IMR-90 (cell line): ENCODE results near the gene RCHY1. TPM values are rescaled to one million over a fixed set of nuclear protein-coding genes. Genes with fewer than 3 reads are reported as not detected.
A peak's percentile ranks its signal among the peaks of the same experiment; 100 is the strongest.

Source experiments
- ATAC-seq: fragments of 200-7000 bp; cut with Tn5 transposase; 2 replicates; pipeline ENCODE4 v1.9.1; 2020; ENCODE audit warnings: low read depth, mild to moderate bottlenecking, moderate library complexity
- BruUV-seq: library from RNA; stranded (reverse); fragments of 400-500 nt; replicated peaks from 2 replicates; lab custom pipeline; 2021; lab: Mats Ljungman, UMichigan
- CTCF ChIA-PET: fragments of 300-600 bp; formaldehyde crosslinking; extraction: SDS; loops from one replicate; lab custom pipeline; 2021; ENCODE audit warnings: antibody characterized with exemption; lab: Yijun Ruan, JAX
- POLR2A ChIA-PET: fragments of 300-600 bp; sonication (Branson Sonifier 250); formaldehyde crosslinking; loops from one replicate; lab custom pipeline; 2022; ENCODE audit warnings: antibody characterized with exemption; ENCODE audit not compliant: unreplicated experiment; lab: Charles Lee
- DNase-seq: peaks from one replicate; pipeline ENCODE4 v3.0.0; 2013
- H2AFZ ChIP-seq: replicated peaks from 2 replicates; pipeline ENCODE3; 2013; ENCODE audit warnings: low read length, mild to moderate bottlenecking; ENCODE audit not compliant: poor library complexity
- H2AK5ac ChIP-seq: 2 replicates; pipeline ENCODE4 v1.6.1; 2013; ENCODE audit warnings: low read depth, low read length, inconsistent platforms
- H2AK9ac ChIP-seq: replicated peaks from 2 replicates; pipeline ENCODE3; 2013; ENCODE audit warnings: mild to moderate bottlenecking, low read depth, low read length, moderate library complexity; ENCODE audit not compliant: poor library complexity
- H2BK120ac ChIP-seq: 2 replicates; pipeline ENCODE4 v1.6.1; 2013; ENCODE audit warnings: low read depth, low read length, inconsistent platforms
- H2BK15ac ChIP-seq: 3 replicates; pipeline ENCODE4 v1.6.1; 2013; ENCODE audit warnings: low read depth, low read length, inconsistent platforms
- H2BK20ac ChIP-seq: 2 replicates; pipeline ENCODE4 v1.6.1; 2013; ENCODE audit warnings: low read depth, mild to moderate bottlenecking, inconsistent platforms, low read length, moderate library complexity
- H2BK5ac ChIP-seq: 2 replicates; pipeline ENCODE4 v1.6.1; 2013; ENCODE audit warnings: mild to moderate bottlenecking, low read depth, low read length, inconsistent platforms; ENCODE audit not compliant: poor library complexity, severe bottlenecking
- H3K14ac ChIP-seq: replicated peaks from 2 replicates; pipeline ENCODE4 v1.6.1; 2013; ENCODE audit warnings: low read depth, low read length, inconsistent platforms
- H3K18ac ChIP-seq: 2 replicates; pipeline ENCODE4 v1.6.1; 2013; ENCODE audit warnings: low read depth, low read length, control low read depth
- H3K23ac ChIP-seq: 2 replicates; pipeline ENCODE4 v1.6.1; 2013; ENCODE audit warnings: low read depth, low read length, inconsistent platforms
- H3K27ac ChIP-seq: 2 replicates; pipeline ENCODE4 v1.5.1; 2013; ENCODE audit warnings: mild to moderate bottlenecking, control low read depth, low read length; ENCODE audit not compliant: insufficient read depth
- H3K27me3 ChIP-seq: 2 replicates; pipeline ENCODE4 v1.6.1; 2013; ENCODE audit warnings: low read length; ENCODE audit not compliant: control insufficient read depth, insufficient read depth
- H3K36me3 ChIP-seq: 2 replicates; pipeline ENCODE4 v1.6.1; 2013; ENCODE audit warnings: low read length, mixed read lengths; ENCODE audit not compliant: control insufficient read depth, insufficient read depth
- H3K4ac ChIP-seq: 2 replicates; pipeline ENCODE4 v1.6.1; 2013; ENCODE audit warnings: low read depth, low read length, inconsistent platforms
- H3K4me1 ChIP-seq: 2 replicates; pipeline ENCODE4 v1.6.1; 2013; ENCODE audit warnings: low read length, mixed read lengths; ENCODE audit not compliant: control insufficient read depth, insufficient read depth
- H3K4me2 ChIP-seq: 2 replicates; pipeline ENCODE4 v1.6.1; 2013; ENCODE audit warnings: low read depth, mild to moderate bottlenecking, control low read depth, low read length, moderate library complexity
- H3K4me3 ChIP-seq: 2 replicates; pipeline ENCODE4 v1.5.1; 2013; ENCODE audit warnings: low read depth, mild to moderate bottlenecking, control low read depth, low read length, moderate library complexity; ENCODE audit not compliant: insufficient read depth
- H3K56ac ChIP-seq: 2 replicates; pipeline ENCODE4 v1.6.1; 2013; ENCODE audit warnings: low read length, inconsistent platforms; ENCODE audit not compliant: insufficient read depth; ENCODE audit errors: extremely low read depth
- H3K79me1 ChIP-seq, 2 experiments: 2 replicates each; pipeline ENCODE4 v1.6.1; 2013; ENCODE audit warnings: low read length in 2 of 2, inconsistent platforms in 1 of 2, low read depth in 1 of 2
- H3K9ac ChIP-seq: 2 replicates; pipeline ENCODE4 v1.6.1; 2013; ENCODE audit warnings: low read depth, low read length, control low read depth
- H3K9me1 ChIP-seq: 2 replicates; pipeline ENCODE4 v1.6.1; 2013; ENCODE audit warnings: low read length, inconsistent platforms; ENCODE audit not compliant: insufficient read depth
- H3K9me3 ChIP-seq: 2 replicates; pipeline ENCODE4 v1.6.1; 2013; ENCODE audit warnings: low read length; ENCODE audit not compliant: control insufficient read depth, insufficient read depth
- H4K20me1 ChIP-seq: 2 replicates; pipeline ENCODE4 v1.6.1; 2013; ENCODE audit warnings: low read length, inconsistent platforms; ENCODE audit not compliant: insufficient read depth
- H4K5ac ChIP-seq: 2 replicates; pipeline ENCODE4 v1.6.1; 2013; ENCODE audit warnings: mild to moderate bottlenecking, low read depth, low read length, control low read depth
- H4K8ac ChIP-seq, 2 experiments: 2 replicates each; pipeline ENCODE4 v1.6.1; 2013; ENCODE audit warnings: low read depth in 2 of 2, low read length in 2 of 2, control low read depth in 1 of 2, inconsistent platforms in 1 of 2
- H4K91ac ChIP-seq: 2 replicates; pipeline ENCODE4 v1.6.1; 2013; ENCODE audit warnings: low read depth, low read length, inconsistent platforms; ENCODE audit not compliant: insufficient read depth
- CEBPB ChIP-seq: IDR thresholded peaks from 2 replicates; pipeline ENCODE4 v1.6.1; 2012; ENCODE audit warnings: low read depth, low read length, improper control_type of control experiment
- CTCF ChIP-seq: conservative IDR thresholded peaks from 2 replicates; pipeline ENCODE4 v1.5.1; 2012; ENCODE audit warnings: mild to moderate bottlenecking, low read depth, low read length, improper control_type of control experiment
- FOS ChIP-seq: fragments of 150-350 bp; IDR thresholded peaks from 2 replicates; pipeline ENCODE4 v1.6.1; 2016; ENCODE audit warnings: low read depth, low read length
- MAFK ChIP-seq: IDR thresholded peaks from 2 replicates; pipeline ENCODE4 v1.6.1; 2012; ENCODE audit warnings: low read depth, low read length, improper control_type of control experiment
- MAZ ChIP-seq: IDR thresholded peaks from 2 replicates; pipeline ENCODE4 v1.6.1; 2012; ENCODE audit warnings: low read depth, mild to moderate bottlenecking, low read length, improper control_type of control experiment, moderate library complexity, borderline replicate concordance
- RCOR1 ChIP-seq: IDR thresholded peaks from 2 replicates; pipeline ENCODE4 v1.6.1; 2012; ENCODE audit warnings: mild to moderate bottlenecking, low read length, improper control_type of control experiment; ENCODE audit not compliant: insufficient replicate concordance
- WGBS, 2 experiments: methylation state at CpG; one replicate each; pipeline versions ENCODE4 v1.1.5 to v1.1.7; 2013; ENCODE audit warnings: missing lambda C conversion rate in 2 of 2; ENCODE audit not compliant: insufficient read length in 1 of 2; ENCODE audit errors: extremely low coverage in 2 of 2; 5-methylcytosine and 5-hydroxymethylcytosine counted together
- dilution Hi-C: fragments of 300-500 bp; cut with HindIII; formaldehyde crosslinking; loops from one replicate; pipeline ENCODE4 v1.14.3; 2018; ENCODE audit warnings: low sequenced_read_pairs; ENCODE audit not compliant: unreplicated experiment
- in situ Hi-C: fragments of 300-500 bp; cut with MboI; formaldehyde crosslinking; loops from 3 replicates; pipeline ENCODE4 v1.14.3; 2019; ENCODE audit warnings: low sequenced_read_pairs, inconsistent platforms, mixed read lengths
- intact Hi-C: fragments of 100-400 bp; cut with micrococcal nuclease; formaldehyde crosslinking; loops from 2 replicates; pipeline ENCODE4 v1.10.0; 2022
- polyA plus RNA-seq, 3 experiments: library from polyadenylated mRNA; depleted of rRNA; stranded (reverse); fragments of >200 nt; gene quantifications; 2 replicates each; pipeline ENCODE4 v1.2.3, GENCODE V29; 2012; ENCODE audit warnings: low replicate concordance in 1 of 3
- total RNA-seq: library from RNA; depleted of rRNA; stranded (reverse); fragments of >200 nt; gene quantifications from 2 replicates; pipeline ENCODE4 v1.2.3, GENCODE V29; 2012
- TF ChIP-seq, protein P1 (sequence below): fragments of 150-350 bp; IDR thresholded peaks from 2 replicates; pipeline ENCODE4 v1.6.1; 2016; ENCODE audit warnings: low read depth, mild to moderate bottlenecking, low read length, moderate library complexity, borderline replicate concordance

RCHY1 gene
- total and polyA plus RNA-seq, 2 of the 4 experiments (the other 2 are of a cell fraction), result 20.1 to 22.4 TPM

GRCh38 chr4:75496406-75496805 lies 17.8 kb downstream of the RCHY1 start:
- in situ Hi-C loops (loop anchor here (25.0 kb wide), 1 partner anchor 1159 kb away; no protein-coding TSS in a partner anchor), dilution Hi-C loops (no loop called here), intact Hi-C loops (loop anchor here (10.0 kb wide), 1 partner anchor 152 kb away; no protein-coding TSS in a partner anchor)
- Histone ChIP-seq H2BK20ac (peak overlapping the region; percentile 12; the same call in 1 of the 2 replicates), H3K23ac (no peak overlapping the region), H2AK5ac (no peak overlapping the region), H2AFZ (no peak overlapping the region), H3K27me3 (no peaks in the 10 kb centered on the region), H3K4me1 (peaks cover 2% of the 10 kb centered on the region; the same call in 1 of the 2 replicates), H4K8ac (no peak overlapping the region), H3K27ac (no peak overlapping the region), H3K36me3 (peaks cover 7% of the 10 kb centered on the region), H3K4ac (no peak overlapping the region; the same call in 1 of the 2 replicates), H2BK120ac (no peak overlapping the region; the same call in 1 of the 2 replicates), H3K4me2 (no peak overlapping the region), H3K9me1 (no peaks in the 10 kb centered on the region), H3K79me1 (peaks cover 11 to 15% of the 10 kb centered on the region in 2 experiments; a peak in 3 of 4 replicates), H3K56ac (no peak overlapping the region), H3K9me3 (peaks cover 4% of the 10 kb centered on the region; the same call in 1 of the 2 replicates), H4K20me1 (no peaks in the 10 kb centered on the region), H2AK9ac (no peak overlapping the region), H4K91ac (no peak overlapping the region), H3K4me3 (no peak overlapping the region), H3K9ac (no peak overlapping the region), H3K18ac (no peak overlapping the region), H2BK15ac (no peak overlapping the region), H3K14ac (no peak overlapping the region), H4K5ac (no peak overlapping the region), H2BK5ac (peak overlapping the region; percentile 6)
- ATAC-seq, result no peak
- no TSS peak for BruUV-seq
- CTCF ChIA-PET, result no interaction called here
- TF ChIP-seq, protein P1, sequence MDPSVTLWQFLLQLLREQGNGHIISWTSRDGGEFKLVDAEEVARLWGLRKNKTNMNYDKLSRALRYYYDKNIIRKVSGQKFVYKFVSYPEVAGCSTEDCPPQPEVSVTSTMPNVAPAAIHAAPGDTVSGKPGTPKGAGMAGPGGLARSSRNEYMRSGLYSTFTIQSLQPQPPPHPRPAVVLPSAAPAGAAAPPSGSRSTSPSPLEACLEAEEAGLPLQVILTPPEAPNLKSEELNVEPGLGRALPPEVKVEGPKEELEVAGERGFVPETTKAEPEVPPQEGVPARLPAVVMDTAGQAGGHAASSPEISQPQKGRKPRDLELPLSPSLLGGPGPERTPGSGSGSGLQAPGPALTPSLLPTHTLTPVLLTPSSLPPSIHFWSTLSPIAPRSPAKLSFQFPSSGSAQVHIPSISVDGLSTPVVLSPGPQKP, result no peak
- TF ChIP-seq FOS (no peak), MAFK (no peak), RCOR1 (no peak), MAZ (no peak), CEBPB (no peak), CTCF (no peak)
- POLR2A ChIA-PET, result no interaction called here
- no peak for DNase-seq
- WGBS, 2 experiments, result no CpG with 5 or more reads among the region's 2 CpGs
